ENCODE data around the gene ATP10D. TPM values are rescaled to one million over a fixed set of nuclear protein-coding genes. Genes with fewer than 3 reads are reported as not detected.
"Not testable (repeated sequence)": the region's sequence is repeated elsewhere in the genome, so short reads cannot be mapped to it uniquely, and the experiment has no call there.

Gene ATP10D
- polyA plus RNA-seq, 3 donors from 2014 or later, result 13.5 to 23.9 (median 16.8) TPM

DNA sequence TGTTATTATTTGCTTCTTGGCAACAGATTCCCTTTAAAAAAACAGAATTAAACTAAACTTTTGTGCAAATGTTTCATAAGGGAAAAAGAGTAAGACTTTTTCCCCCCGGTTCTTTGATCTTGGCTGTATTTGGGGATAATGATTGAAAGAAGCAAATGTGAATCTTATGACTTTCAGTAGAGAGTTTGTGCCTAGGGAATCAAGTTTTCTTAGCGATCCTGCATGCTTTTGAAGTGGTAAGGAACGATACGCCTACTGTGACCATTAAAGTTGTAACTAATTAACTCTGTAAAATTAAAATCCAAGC, 9.0 kb downstream of the ATP10D start:
- H3K36me3 Mint-ChIP-seq, result peaks cover 0 to 5% (median 4%) of the 10 kb centered on the region in 3 donors
- H3K4me3 Mint-ChIP-seq, result no peak overlapping the region
- H3K9me3 Mint-ChIP-seq, result no peaks in the 10 kb centered on the region
- no peaks in the 10 kb centered on the region for H3K27me3 Mint-ChIP-seq (ENCODE audit: low read depth in 3 of 3)
- H3K27ac Mint-ChIP-seq, result peak overlapping the region in 2 of 6 donors; percentile 1 to 2
- H3K4me1 Mint-ChIP-seq, result peaks cover 8 to 36% of the 10 kb centered on the region in 2 donors
- no peak for DNase-seq

GRCh38 chr4:47498899-47499298, 13.8 kb downstream of the ATP10D start:
- peak overlapping the region in 2 of 6 donors; percentile 18 to 30 for H3K27ac Mint-ChIP-seq
- no peaks in the 10 kb centered on the region for H3K9me3 Mint-ChIP-seq
- no peak for DNase-seq
- H3K4me3 Mint-ChIP-seq, result no peak overlapping the region
- no peaks in the 10 kb centered on the region for H3K27me3 Mint-ChIP-seq (ENCODE audit: low read depth in 3 of 3)
- H3K4me1 Mint-ChIP-seq, result peaks cover 0 to 5% of the 10 kb centered on the region in 2 donors
- H3K36me3 Mint-ChIP-seq, result no peaks in the 10 kb centered on the region

DNA sequence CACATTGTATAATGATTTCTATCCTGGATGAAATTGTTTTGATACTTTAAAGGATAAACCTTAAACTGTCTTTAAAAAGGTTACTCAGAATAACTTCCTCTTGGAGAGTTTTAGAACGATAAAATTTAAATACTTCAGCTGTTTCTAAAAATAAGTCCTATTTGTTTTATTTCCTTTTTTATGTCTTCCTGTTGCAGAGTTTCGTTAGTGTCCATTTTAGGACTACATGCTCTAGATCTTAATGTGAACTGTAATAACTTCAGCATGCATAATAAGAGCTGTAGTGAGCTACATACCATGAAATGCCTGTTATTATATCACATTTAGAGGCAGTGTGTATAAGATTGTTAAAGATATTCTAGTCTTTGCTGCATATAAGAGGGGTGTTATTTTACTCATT, 14.6 kb downstream of the ATP10D start:
- H3K36me3 Mint-ChIP-seq, result peaks cover 0 to 4% (median 0%) of the 10 kb centered on the region in 3 donors
- H3K27ac Mint-ChIP-seq, result no peak overlapping the region
- no peaks in the 10 kb centered on the region for H3K9me3 Mint-ChIP-seq
- no peak for DNase-seq
- H3K27me3 Mint-ChIP-seq (ENCODE audit: low read depth in 3 of 3), result no peaks in the 10 kb centered on the region
- no peaks in the 10 kb centered on the region for H3K4me1 Mint-ChIP-seq
- no peak overlapping the region for H3K4me3 Mint-ChIP-seq

DNA sequence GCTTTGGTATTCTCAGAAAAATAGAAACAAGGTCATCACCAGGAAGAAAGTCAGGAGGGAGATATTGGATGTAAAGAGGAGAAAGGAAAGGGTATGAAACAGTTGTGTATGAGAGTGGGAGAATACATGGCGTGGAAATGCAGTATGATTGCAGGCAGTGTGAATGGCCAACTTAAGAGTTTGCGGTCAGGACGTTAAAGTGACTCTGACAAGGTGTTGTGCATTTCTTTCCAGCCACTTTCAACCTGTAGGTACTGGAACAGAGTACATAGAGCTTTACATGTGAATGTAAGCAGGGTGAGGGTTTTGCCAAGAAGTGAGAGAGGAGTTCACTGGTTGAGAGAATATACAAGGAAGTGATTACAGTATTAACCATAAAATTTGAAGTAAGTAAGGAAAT, 15.7 kb downstream of the ATP10D start:
- DNase-seq, result no peak
- H3K36me3 Mint-ChIP-seq, result peaks cover 0 to 4% (median 0%) of the 10 kb centered on the region in 3 donors
- no peaks in the 10 kb centered on the region for H3K27me3 Mint-ChIP-seq (ENCODE audit: low read depth in 3 of 3)
- H3K4me1 Mint-ChIP-seq, result no peaks in the 10 kb centered on the region
- no peak overlapping the region for H3K27ac Mint-ChIP-seq
- no peaks in the 10 kb centered on the region for H3K9me3 Mint-ChIP-seq
- H3K4me3 Mint-ChIP-seq, result no peak overlapping the region

GRCh38 chr4:47505147-47505546, 20.1 kb downstream of the ATP10D start:
- DNase-seq, result no peak
- H3K27me3 Mint-ChIP-seq (ENCODE audit: low read depth in 3 of 3), result no peaks in the 10 kb centered on the region
- H3K27ac Mint-ChIP-seq, result no peak overlapping the region
- H3K4me1 Mint-ChIP-seq, result peaks cover 8% of the 10 kb centered on the region in 2 donors
- H3K4me3 Mint-ChIP-seq, result no peak overlapping the region
- peaks cover 0 to 4% (median 0%) of the 10 kb centered on the region in 3 donors for H3K36me3 Mint-ChIP-seq
- no peaks in the 10 kb centered on the region for H3K9me3 Mint-ChIP-seq

DNA sequence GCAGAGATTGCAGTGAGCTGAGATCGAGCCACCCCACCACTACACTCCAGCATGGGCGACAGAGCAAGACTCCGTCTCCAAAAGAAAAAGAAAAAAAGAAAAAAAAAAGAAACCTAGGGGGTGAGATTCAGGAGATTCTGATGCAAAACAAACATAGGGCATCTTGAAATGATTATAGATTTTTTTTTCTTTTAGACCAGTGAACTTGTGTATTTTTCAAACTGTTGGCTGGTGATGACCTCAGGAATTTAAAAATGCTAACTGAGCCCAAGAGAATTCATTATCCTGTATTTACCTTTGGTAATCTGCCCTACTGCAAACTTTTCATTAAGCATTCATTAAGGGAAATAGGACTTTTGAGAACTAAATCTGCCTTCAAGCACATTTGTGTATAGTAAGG, 20.6 kb downstream of the ATP10D start:
- DNase-seq, result no peak
- Mint-ChIP-seq H3K27me3 (ENCODE audit: low read depth in 3 of 3) (no peaks in the 10 kb centered on the region), H3K4me1 (peaks cover 13 to 14% of the 10 kb centered on the region in 2 donors), H3K9me3 (no peaks in the 10 kb centered on the region), H3K4me3 (no peak overlapping the region), H3K27ac (no peak overlapping the region), H3K36me3 (peaks cover 0 to 4% (median 0%) of the 10 kb centered on the region in 3 donors)

GRCh38 chr4:47510506-47511143, 25.6 kb downstream of the ATP10D start:
- Mint-ChIP-seq H3K27me3 (ENCODE audit: low read depth in 3 of 3) (no peaks in the 10 kb centered on the region), H3K36me3 (peaks cover 18 to 24% (median 23%) of the 10 kb centered on the region in 3 donors), H3K9me3 (peaks cover 0 to 1% (median 0%) of the 10 kb centered on the region in 6 donors), H3K4me1 (peaks cover 41 to 50% of the 10 kb centered on the region in 2 donors), H3K27ac (peak overlapping the region; percentile 53 to 81 (median 74)), H3K4me3 (peak overlapping the region in 4 of 5 donors; percentile 19 to 46 (median 36))
- peak in 1 of 3 donors; percentile 17 for DNase-seq

DNA sequence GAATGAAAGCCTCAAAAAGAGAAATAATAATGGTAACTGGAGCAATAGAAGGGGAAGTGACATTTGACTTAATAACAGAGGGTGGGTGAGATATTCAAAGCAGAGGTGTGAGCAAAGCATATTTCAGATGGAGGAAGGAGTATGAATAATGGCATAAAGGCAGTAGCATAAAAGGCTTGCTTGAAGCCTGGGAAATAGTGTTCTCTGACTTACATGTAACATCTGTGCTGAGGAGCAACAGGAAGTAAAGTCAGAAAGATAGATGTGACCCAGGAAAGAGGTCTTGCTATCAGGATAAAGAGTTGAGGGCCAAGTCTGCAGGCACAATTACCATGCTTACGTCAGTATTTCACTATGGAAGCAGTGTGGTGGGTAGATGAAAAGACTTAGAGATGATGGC, 28.4 kb downstream of the ATP10D start:
- Mint-ChIP-seq H3K27ac (no peak overlapping the region), H3K4me1 (peaks cover 40 to 52% of the 10 kb centered on the region in 2 donors), H3K9me3 (peaks cover 0 to 1% (median 0%) of the 10 kb centered on the region in 6 donors), H3K36me3 (peaks cover 23 to 31% (median 25%) of the 10 kb centered on the region in 3 donors), H3K4me3 (no peak overlapping the region), H3K27me3 (ENCODE audit: low read depth in 3 of 3) (no peaks in the 10 kb centered on the region)
- no peak for DNase-seq

GRCh38 chr4:47519239-47519883, 34.3 kb downstream of the ATP10D start:
- peaks cover 20 to 33% (median 29%) of the 10 kb centered on the region in 3 donors for H3K36me3 Mint-ChIP-seq
- DNase-seq, result peak in 1 of 3 donors; percentile 9
- no peaks in the 10 kb centered on the region for H3K9me3 Mint-ChIP-seq
- peak overlapping the region in 5 of 6 donors; percentile 64 to 85 (median 68) for H3K27ac Mint-ChIP-seq
- H3K27me3 Mint-ChIP-seq (ENCODE audit: low read depth in 3 of 3), result no peaks in the 10 kb centered on the region
- no peak overlapping the region for H3K4me3 Mint-ChIP-seq
- H3K4me1 Mint-ChIP-seq, result peaks cover 19 to 31% of the 10 kb centered on the region in 2 donors

DNA sequence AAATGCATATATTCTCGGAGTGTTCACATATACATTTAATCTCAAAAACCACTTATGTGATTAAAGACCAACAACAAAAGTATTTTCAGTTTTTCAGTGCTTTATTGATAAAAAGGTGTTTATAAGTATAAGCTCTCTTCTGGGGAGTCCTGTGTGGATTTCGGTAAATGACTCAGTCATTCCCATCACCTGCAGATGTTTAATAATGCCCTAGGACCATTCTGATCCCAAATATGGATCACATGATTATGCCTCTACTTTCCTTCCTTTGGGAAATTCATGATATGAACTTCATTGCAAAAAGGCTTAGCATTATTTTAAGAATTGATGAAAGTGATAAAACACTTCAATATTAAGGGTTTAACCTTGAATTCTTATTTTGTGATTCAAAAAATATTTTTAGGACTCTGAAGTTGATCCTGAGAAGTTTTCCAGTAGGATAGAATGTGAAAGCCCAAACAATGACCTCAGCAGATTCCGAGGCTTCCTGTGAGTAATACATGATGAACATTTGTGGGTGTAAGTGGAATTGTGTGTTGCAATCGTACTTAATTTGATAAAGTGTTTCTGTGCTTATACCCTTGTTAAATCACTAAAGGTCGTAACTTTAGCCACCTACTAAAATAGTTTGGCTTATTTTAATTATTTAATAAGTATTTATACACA, 40.2 kb downstream of the ATP10D start:
- H3K4me1 Mint-ChIP-seq, result peaks cover 21 to 24% of the 10 kb centered on the region in 2 donors
- H3K9me3 Mint-ChIP-seq, result peaks cover 0 to 5% (median 0%) of the 10 kb centered on the region in 6 donors
- DNase-seq, result no peak
- peaks cover 42 to 70% (median 62%) of the 10 kb centered on the region in 3 donors for H3K36me3 Mint-ChIP-seq
- no peak overlapping the region for H3K4me3 Mint-ChIP-seq
- no peaks in the 10 kb centered on the region for H3K27me3 Mint-ChIP-seq (ENCODE audit: low read depth in 3 of 3)
- no peak overlapping the region for H3K27ac Mint-ChIP-seq

GRCh38 chr4:47526281-47526680, 41.2 kb downstream of the ATP10D start:
- peaks cover 30 to 31% of the 10 kb centered on the region in 2 donors for H3K4me1 Mint-ChIP-seq
- no peak overlapping the region for H3K4me3 Mint-ChIP-seq
- peaks cover 36 to 69% (median 56%) of the 10 kb centered on the region in 3 donors for H3K36me3 Mint-ChIP-seq
- no peak for DNase-seq
- no peaks in the 10 kb centered on the region for H3K27me3 Mint-ChIP-seq (ENCODE audit: low read depth in 3 of 3)
- peaks cover 0 to 5% (median 0%) of the 10 kb centered on the region in 6 donors for H3K9me3 Mint-ChIP-seq
- peak overlapping the region in 1 of 6 donors; percentile 9 for H3K27ac Mint-ChIP-seq

- H3K9me3 Mint-ChIP-seq; DNase-seq; H3K27me3 Mint-ChIP-seq (ENCODE audit: low read depth in 3 of 3); H3K4me3 Mint-ChIP-seq: not testable (repeated sequence)
- H3K4me1 Mint-ChIP-seq, result peaks cover 51 to 55% of the 10 kb centered on the region in 2 donors
- H3K36me3 Mint-ChIP-seq, result peaks cover 33 to 64% (median 51%) of the 10 kb centered on the region in 3 donors
- H3K27ac Mint-ChIP-seq, result peak overlapping the region in 5 of 6 donors; percentile 18 to 78 (median 44)
Measured at GRCh38 chr4:47528646-47529045, 43.6 kb downstream of the ATP10D start.

DNA sequence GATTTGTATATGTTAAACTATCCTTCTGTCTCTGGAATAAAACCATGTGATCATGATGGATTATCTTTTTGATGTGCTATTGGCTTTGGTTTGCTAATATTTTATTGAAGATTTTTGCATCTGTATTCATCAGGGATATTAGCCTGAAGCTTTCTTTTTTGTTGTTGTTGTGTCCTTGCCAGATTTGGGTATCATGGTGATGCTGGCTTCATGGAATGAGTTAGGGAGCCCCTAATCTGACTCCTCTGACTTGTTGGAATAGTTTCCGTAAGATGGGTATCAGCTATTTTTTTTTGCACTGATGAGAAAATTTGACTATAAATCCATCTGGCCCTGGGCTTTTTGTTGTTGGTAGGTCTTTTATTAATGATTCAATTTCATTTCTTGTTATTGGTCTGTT, 45.7 kb downstream of the ATP10D start:
- Mint-ChIP-seq H3K4me3 (peak overlapping the region; percentile 66 to 85 (median 69)), H3K4me1 (peaks cover 72 to 76% of the 10 kb centered on the region in 2 donors), H3K27ac (peak overlapping the region; percentile 82 to 94 (median 94)), H3K9me3 (peaks cover 0 to 5% (median 0%) of the 10 kb centered on the region in 6 donors), H3K36me3 (peaks cover 32 to 64% (median 52%) of the 10 kb centered on the region in 3 donors), H3K27me3 (ENCODE audit: low read depth in 3 of 3) (peaks cover 2 to 7% (median 2%) of the 10 kb centered on the region in 3 donors)
- no peak for DNase-seq

Data from immature natural killer cell (primary cell).